T-helper 17 cell (primary cell): Measurements from ENCODE around the gene TMPRSS2. TPM values are rescaled to one million over a fixed set of nuclear protein-coding genes. Genes with fewer than 3 reads are reported as not detected.

Source experiments
- ATAC-seq: fragments of 150-1000 bp; cut with Tn5 transposase; 2 replicates; pipeline ENCODE4 v1.10.0; 2021; ENCODE audit warnings: mild to moderate bottlenecking, moderate library complexity
- DNase-seq, 3 donors: peaks; one replicate each; pipeline versions ENCODE4 v3.0.0 to v3.0.0-alpha.2; 2020 to 2021
- H3K9me3 ChIP-seq: one replicate; pipeline ENCODE4 v1.7.0; 2013; ENCODE audit warnings: low read length, mild to moderate bottlenecking; ENCODE audit not compliant: control insufficient read depth, poor library complexity, severe bottlenecking
- H3K27ac Mint-ChIP-seq: one replicate; pipeline ENCODE4 v1.8.0; 2022; ENCODE audit warnings: mild to moderate bottlenecking, moderate library complexity, mixed read lengths
- H3K27me3 Mint-ChIP-seq: one replicate; pipeline ENCODE4 v1.8.0; 2022; ENCODE audit warnings: mixed read lengths
- H3K36me3 Mint-ChIP-seq: one replicate; pipeline ENCODE4 v1.8.0; 2022; ENCODE audit warnings: low read depth, mixed read lengths
- H3K4me1 Mint-ChIP-seq: one replicate; pipeline ENCODE4 v1.8.0; 2022; ENCODE audit warnings: mild to moderate bottlenecking, mixed read lengths
- H3K4me3 Mint-ChIP-seq: one replicate; pipeline ENCODE4 v1.8.0; 2022; ENCODE audit warnings: mild to moderate bottlenecking, moderate library complexity, mixed read lengths
- total RNA-seq, 4 donors: library from RNA in 2 of 4; stranded (reverse) in 2 of 4; gene quantifications; one replicate each; pipeline ENCODE4 v1.2.3 and lab custom pipeline; 2022 to 2026

TMPRSS2 gene
- total RNA-seq, 2 donors from 2014 or later = not detected

DNA sequence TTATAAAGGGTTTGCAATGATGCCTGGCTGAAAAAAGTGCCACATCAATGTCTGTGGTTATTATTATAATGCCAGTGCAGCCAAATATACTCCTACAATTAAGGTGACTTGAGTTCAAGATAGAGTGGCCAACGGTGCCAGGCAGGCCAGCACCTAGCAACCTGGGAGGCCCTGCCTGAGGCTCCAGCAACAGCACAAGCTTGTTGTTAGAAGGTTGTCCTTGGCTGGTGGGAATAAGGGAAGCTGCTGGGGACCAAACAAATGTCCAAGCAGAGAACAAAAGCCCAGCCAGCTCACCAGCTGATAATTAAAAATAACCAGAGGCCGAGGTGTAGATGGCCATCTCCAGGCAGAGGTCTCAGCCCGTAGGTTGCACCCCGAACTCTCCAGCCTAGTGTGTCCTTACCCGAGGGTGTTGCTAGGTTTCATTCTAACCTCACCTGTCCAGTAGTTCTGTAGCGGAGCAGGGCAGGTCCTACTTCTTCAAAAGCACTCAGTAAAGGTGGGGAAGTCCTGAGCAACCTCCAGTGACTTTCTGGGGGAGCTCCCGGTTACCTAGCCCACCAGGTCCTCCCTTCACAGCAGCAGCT is 1.9 kb downstream of the TMPRSS2 start:
- no peak for DNase-seq
- H3K4me3 Mint-ChIP-seq = no peak overlapping the region
- H3K36me3 Mint-ChIP-seq = peaks cover 5% of the 10 kb centered on the region
- peaks cover 56% of the 10 kb centered on the region for H3K27me3 Mint-ChIP-seq
- ATAC-seq = no peak
- peaks cover 15% of the 10 kb centered on the region for H3K4me1 Mint-ChIP-seq
- H3K9me3 ChIP-seq = no peaks in the 10 kb centered on the region
- H3K27ac Mint-ChIP-seq = no peak overlapping the region

GRCh38 chr21:41504030-41504429 is 3.9 kb downstream of the TMPRSS2 start:
- Mint-ChIP-seq H3K4me3 (peak overlapping the region; percentile 64), H3K4me1 (peaks cover 15% of the 10 kb centered on the region), H3K27me3 (peaks cover 58% of the 10 kb centered on the region), H3K36me3 (peaks cover 5% of the 10 kb centered on the region), H3K27ac (peak overlapping the region; percentile 59)
- H3K9me3 ChIP-seq = no peaks in the 10 kb centered on the region
- DNase-seq = no peak
- ATAC-seq = no peak

GRCh38 chr21:41503331-41503730 is 4.6 kb downstream of the TMPRSS2 start:
- H3K36me3 Mint-ChIP-seq = peaks cover 5% of the 10 kb centered on the region

DNA sequence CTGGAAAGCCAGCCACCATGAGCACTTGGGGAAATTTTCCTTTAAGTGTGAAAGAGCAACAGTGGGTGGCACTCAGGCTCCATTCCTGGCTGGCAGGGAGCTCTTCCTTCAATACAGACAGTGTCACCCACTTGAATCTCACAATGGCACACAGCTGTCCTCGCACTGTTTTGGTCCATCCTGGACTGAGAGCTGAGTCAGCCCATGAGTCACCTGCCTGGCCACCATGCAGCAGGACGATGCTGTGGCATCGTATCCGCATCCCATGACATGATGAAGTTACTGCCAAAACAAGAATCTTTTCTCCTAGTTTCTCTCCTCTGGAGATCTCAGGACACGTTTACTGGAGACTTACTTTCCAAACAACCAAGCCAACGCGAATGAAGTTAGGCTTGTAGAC is 6.0 kb downstream of the TMPRSS2 start:
- ATAC-seq (no peak), DNase-seq (no peak)
- peaks cover 58% of the 10 kb centered on the region for H3K27me3 Mint-ChIP-seq
- peaks cover 12% of the 10 kb centered on the region for H3K4me1 Mint-ChIP-seq
- H3K9me3 ChIP-seq = no peaks in the 10 kb centered on the region
- H3K27ac Mint-ChIP-seq = no peak overlapping the region
- H3K36me3 Mint-ChIP-seq = peaks cover 5% of the 10 kb centered on the region
- H3K4me3 Mint-ChIP-seq = no peak overlapping the region

More at GRCh38 chr21:41503331-41503730, 4.6 kb downstream of the TMPRSS2 start:
- DNase-seq (no peak), ATAC-seq (no peak)
- Mint-ChIP-seq H3K4me3 (no peak overlapping the region), H3K27me3 (peaks cover 59% of the 10 kb centered on the region), H3K4me1 (peaks cover 12% of the 10 kb centered on the region), H3K27ac (no peak overlapping the region)
- H3K9me3 ChIP-seq = no peaks in the 10 kb centered on the region

GRCh38 chr21:41500931-41501381 is 7.0 kb downstream of the TMPRSS2 start:
- Mint-ChIP-seq H3K4me3 (no peak overlapping the region), H3K4me1 (peaks cover 10% of the 10 kb centered on the region), H3K27ac (no peak overlapping the region), H3K27me3 (peaks cover 51% of the 10 kb centered on the region), H3K36me3 (peaks cover 5% of the 10 kb centered on the region)
- ATAC-seq = no peak
- no peaks in the 10 kb centered on the region for H3K9me3 ChIP-seq
- no peak for DNase-seq

GRCh38 chr21:41500363-41500762 is 7.6 kb downstream of the TMPRSS2 start:
- Mint-ChIP-seq H3K36me3 (peaks cover 5% of the 10 kb centered on the region), H3K27me3 (peaks cover 51% of the 10 kb centered on the region), H3K4me1 (peaks cover 10% of the 10 kb centered on the region), H3K27ac (no peak overlapping the region), H3K4me3 (no peak overlapping the region)
- H3K9me3 ChIP-seq = no peaks in the 10 kb centered on the region
- ATAC-seq = no peak
- no peak for DNase-seq

DNA sequence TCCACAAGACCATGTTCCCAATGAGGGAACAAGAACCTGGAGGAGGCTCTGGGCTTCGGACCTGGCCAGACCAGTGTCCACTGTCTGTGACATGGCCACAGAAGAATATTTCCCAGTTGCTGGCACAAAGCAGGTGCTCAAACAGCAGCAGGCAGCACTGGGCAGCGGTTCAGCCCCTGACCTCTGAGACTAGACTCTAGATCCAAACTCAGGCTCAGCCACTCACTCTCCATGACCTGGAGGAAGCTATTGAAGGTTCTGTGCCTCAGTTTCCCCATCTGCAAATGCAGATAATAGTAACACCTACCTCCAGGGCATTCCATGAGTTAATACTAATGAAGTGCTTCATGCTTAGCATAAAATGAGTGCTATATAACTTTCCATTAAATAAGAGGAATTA is 8.0 kb downstream of the TMPRSS2 start:
- H3K36me3 Mint-ChIP-seq = peaks cover 5% of the 10 kb centered on the region
- DNase-seq (no peak), ATAC-seq (no peak)
- H3K27ac Mint-ChIP-seq = no peak overlapping the region
- peaks cover 50% of the 10 kb centered on the region for H3K27me3 Mint-ChIP-seq
- no peaks in the 10 kb centered on the region for H3K9me3 ChIP-seq
- H3K4me1 Mint-ChIP-seq = peaks cover 10% of the 10 kb centered on the region
- H3K4me3 Mint-ChIP-seq = no peak overlapping the region

- no peak for ATAC-seq
- Mint-ChIP-seq H3K27ac (no peak overlapping the region), H3K27me3 (peaks cover 44% of the 10 kb centered on the region), H3K36me3 (peaks cover 5% of the 10 kb centered on the region), H3K4me1 (peaks cover 2% of the 10 kb centered on the region), H3K4me3 (no peak overlapping the region)
- no peaks in the 10 kb centered on the region for H3K9me3 ChIP-seq
- DNase-seq = no peak
These were observed 10.2 kb downstream of the TMPRSS2 start for GRCh38 chr21:41497788-41498187.

DNA sequence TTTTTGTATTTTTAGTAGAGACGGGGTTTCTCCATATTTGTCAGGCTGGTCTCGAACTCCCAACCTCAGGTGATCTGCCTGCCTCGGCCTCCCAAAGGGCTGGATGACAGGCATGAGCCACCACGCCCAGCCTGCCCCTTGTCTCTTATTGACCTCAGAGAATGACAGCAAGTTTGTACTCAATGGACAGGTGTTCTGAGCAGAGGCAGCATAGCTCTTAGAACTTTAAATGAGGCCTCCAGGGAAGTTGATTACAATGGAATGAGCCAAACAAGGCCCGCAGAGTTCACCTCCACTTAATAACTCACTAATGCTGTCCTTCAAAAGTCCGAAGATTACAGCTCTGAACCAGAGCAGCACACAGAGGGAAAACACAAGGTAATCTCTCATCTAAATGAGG is 10.9 kb downstream of the TMPRSS2 start:
- no peak overlapping the region for H3K4me3 Mint-ChIP-seq
- DNase-seq = no peak
- peaks cover 5% of the 10 kb centered on the region for H3K36me3 Mint-ChIP-seq
- ATAC-seq = no peak
- H3K27ac Mint-ChIP-seq = no peak overlapping the region
- no peaks in the 10 kb centered on the region for H3K9me3 ChIP-seq
- H3K27me3 Mint-ChIP-seq = peaks cover 38% of the 10 kb centered on the region
- H3K4me1 Mint-ChIP-seq = no peaks in the 10 kb centered on the region

DNA sequence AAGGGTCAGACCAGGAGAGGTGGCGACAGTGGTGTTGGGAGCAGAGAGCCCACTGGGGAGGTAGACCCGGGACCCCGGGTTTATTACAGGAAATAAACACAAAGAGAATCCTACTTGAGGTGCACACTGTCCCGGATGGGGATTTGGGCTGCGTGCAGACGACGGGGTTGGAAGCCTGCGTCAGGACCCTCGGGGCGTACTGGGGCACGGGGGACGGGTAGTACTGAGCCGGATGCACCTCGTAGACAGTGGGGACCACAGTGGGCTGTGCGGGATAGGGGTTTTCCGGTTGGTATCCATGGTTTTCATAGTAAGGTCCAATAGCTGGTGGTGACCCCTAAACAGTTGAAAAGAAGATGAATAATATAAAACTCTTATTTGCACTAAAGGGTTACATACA is 13.7 kb downstream of the TMPRSS2 start:
- Mint-ChIP-seq H3K27me3 (peaks cover 34% of the 10 kb centered on the region), H3K4me3 (no peak overlapping the region), H3K4me1 (no peaks in the 10 kb centered on the region), H3K27ac (no peak overlapping the region), H3K36me3 (peaks cover 5% of the 10 kb centered on the region)
- no peaks in the 10 kb centered on the region for H3K9me3 ChIP-seq
- DNase-seq = no peak
- no peak for ATAC-seq

DNA sequence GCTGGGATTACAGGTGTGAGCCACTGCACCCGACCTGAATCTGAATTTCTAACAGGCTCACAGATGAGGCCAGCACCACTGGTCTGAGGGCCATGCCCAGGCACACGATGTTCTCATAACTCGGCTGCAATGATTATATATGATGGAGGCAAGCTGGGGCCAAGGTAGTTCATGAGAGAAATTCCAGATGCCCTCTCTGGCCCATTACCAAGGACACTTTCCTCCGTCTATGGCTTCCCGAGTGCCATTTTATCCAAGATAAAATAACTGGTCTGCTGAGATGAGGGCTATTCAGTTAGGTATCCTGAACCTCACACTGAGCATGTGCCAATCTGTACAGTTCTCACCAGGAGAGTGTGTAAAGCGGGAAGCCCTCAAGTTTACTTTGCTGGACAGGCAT is 16.5 kb downstream of the TMPRSS2 start:
- ATAC-seq (no peak), DNase-seq (no peak)
- Mint-ChIP-seq H3K4me3 (no peak overlapping the region), H3K36me3 (peaks cover 5% of the 10 kb centered on the region), H3K27me3 (peaks cover 35% of the 10 kb centered on the region), H3K4me1 (no peaks in the 10 kb centered on the region), H3K27ac (no peak overlapping the region)
- no peaks in the 10 kb centered on the region for H3K9me3 ChIP-seq

DNA sequence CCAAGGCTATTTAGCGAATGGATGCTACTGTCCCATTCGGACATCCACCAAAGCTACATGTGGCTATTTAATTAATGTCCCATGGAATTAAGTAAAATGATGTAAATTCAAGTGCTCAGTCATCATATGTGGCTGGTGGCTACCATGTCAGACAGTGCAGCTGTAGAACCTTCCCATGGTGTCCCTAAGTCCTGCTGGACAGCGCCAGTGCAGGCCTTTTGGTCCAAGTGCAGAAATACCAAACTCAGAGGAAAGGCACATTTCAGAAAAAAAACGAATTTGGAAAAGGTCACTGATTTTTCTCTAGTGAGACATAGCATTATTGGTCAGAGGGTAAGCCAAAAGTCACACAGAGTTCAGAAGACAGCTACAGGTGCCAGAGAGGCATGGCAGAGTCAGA is 17.6 kb downstream of the TMPRSS2 start:
- peaks cover 5% of the 10 kb centered on the region for H3K36me3 Mint-ChIP-seq
- H3K4me1 Mint-ChIP-seq = no peaks in the 10 kb centered on the region
- peak overlapping the region; percentile 67 for H3K27ac Mint-ChIP-seq
- no peaks in the 10 kb centered on the region for H3K9me3 ChIP-seq
- DNase-seq = no peak
- ATAC-seq = no peak
- H3K4me3 Mint-ChIP-seq = no peak overlapping the region
- H3K27me3 Mint-ChIP-seq = peaks cover 39% of the 10 kb centered on the region

DNA sequence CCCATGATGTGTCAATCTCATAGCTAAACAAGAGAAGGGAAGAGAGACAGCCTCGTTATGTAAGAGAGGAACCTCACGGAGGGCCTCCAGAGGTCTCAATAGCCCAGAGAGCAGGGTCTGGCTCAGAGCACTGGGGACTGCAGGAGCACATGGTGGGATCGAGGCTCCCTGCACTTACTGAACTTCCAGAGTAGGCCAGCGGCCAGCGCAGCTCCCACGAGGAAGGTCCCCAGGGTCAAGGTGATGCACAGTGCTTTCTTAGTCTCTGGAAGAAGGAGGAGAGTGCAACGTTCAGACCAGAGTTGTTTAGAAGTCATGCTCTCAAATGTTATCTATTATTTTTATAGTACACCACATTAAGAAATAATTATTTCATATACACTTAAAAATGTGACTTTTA is 18.6 kb downstream of the TMPRSS2 start:
- ATAC-seq = no peak
- no peaks in the 10 kb centered on the region for H3K9me3 ChIP-seq
- H3K27ac Mint-ChIP-seq = no peak overlapping the region
- peaks cover 5% of the 10 kb centered on the region for H3K36me3 Mint-ChIP-seq
- H3K4me1 Mint-ChIP-seq = peaks cover 2% of the 10 kb centered on the region
- H3K27me3 Mint-ChIP-seq = peaks cover 44% of the 10 kb centered on the region
- H3K4me3 Mint-ChIP-seq = no peak overlapping the region
- no peak for DNase-seq

- Mint-ChIP-seq H3K27me3 (peaks cover 33% of the 10 kb centered on the region), H3K4me3 (no peak overlapping the region), H3K36me3 (peaks cover 2% of the 10 kb centered on the region), H3K4me1 (peaks cover 8% of the 10 kb centered on the region), H3K27ac (no peak overlapping the region)
- ATAC-seq (no peak), DNase-seq (no peak)
- H3K9me3 ChIP-seq = no peaks in the 10 kb centered on the region
These were observed 19.9 kb downstream of the TMPRSS2 start for GRCh38 chr21:41488080-41488479.
